Mesendoderm (in vitro differentiated cells): ENCODE data around the gene INPP5E.
"Not testable (repeated sequence)": the region's sequence is repeated elsewhere in the genome, so short reads cannot be mapped to it uniquely, and the experiment has no call there.

Source experiments
- DNase-seq: peaks from one replicate; pipeline ENCODE4 v3.0.0; 2013
- H2AK5ac ChIP-seq: 2 replicates; pipeline ENCODE4 v1.6.1; 2013; ENCODE audit warnings: low read length, inconsistent platforms
- H2BK120ac ChIP-seq: 2 replicates; pipeline ENCODE4 v1.6.1; 2013; ENCODE audit warnings: low read depth, mild to moderate bottlenecking, low read length, moderate library complexity, mixed read lengths
- H2BK15ac ChIP-seq: replicated peaks from 2 replicates; pipeline ENCODE4 v1.6.1; 2013; ENCODE audit warnings: low read depth, mild to moderate bottlenecking, moderate library complexity
- H2BK5ac ChIP-seq: 2 replicates; pipeline ENCODE4 v1.6.1; 2013; ENCODE audit warnings: low read length, inconsistent platforms
- H3K18ac ChIP-seq: 2 replicates; pipeline ENCODE4 v1.6.1; 2013; ENCODE audit warnings: mild to moderate bottlenecking, low read length, mixed read lengths
- H3K23ac ChIP-seq: one replicate; pipeline ENCODE4 v1.6.1; 2013; ENCODE audit warnings: low read length
- H3K27ac ChIP-seq: 2 replicates; pipeline ENCODE4 v1.5.1; 2013; ENCODE audit warnings: low read depth, mild to moderate bottlenecking, inconsistent platforms, low read length, moderate library complexity
- H3K27me3 ChIP-seq: 2 replicates; pipeline ENCODE4 v1.6.1; 2013; ENCODE audit warnings: low read length, control low read depth, mild to moderate bottlenecking, inconsistent platforms; ENCODE audit not compliant: insufficient read depth, poor library complexity
- H3K36me3 ChIP-seq: 2 replicates; pipeline ENCODE4 v1.6.1; 2013; ENCODE audit warnings: low read length, inconsistent platforms; ENCODE audit not compliant: control insufficient read depth, insufficient read depth
- H3K4ac ChIP-seq: one replicate; pipeline ENCODE4 v1.6.1; 2013; ENCODE audit warnings: low read depth, mild to moderate bottlenecking, low read length, moderate library complexity
- H3K4me1 ChIP-seq: 2 replicates; pipeline ENCODE4 v1.6.1; 2013; ENCODE audit warnings: low read depth, low read length, inconsistent platforms; ENCODE audit not compliant: control insufficient read depth
- H3K4me2 ChIP-seq: 2 replicates; pipeline ENCODE4 v1.6.1; 2013; ENCODE audit warnings: low read length
- H3K4me3 ChIP-seq: 2 replicates; pipeline ENCODE4 v1.5.1; 2013; ENCODE audit warnings: mild to moderate bottlenecking, low read length
- H3K56ac ChIP-seq: one replicate; pipeline ENCODE4 v1.6.1; 2013; ENCODE audit warnings: low read length
- H3K79me1 ChIP-seq: 2 replicates; pipeline ENCODE4 v1.6.1; 2013; ENCODE audit warnings: low read length, inconsistent platforms
- H3K79me2 ChIP-seq: 2 replicates; pipeline ENCODE4 v1.6.1; 2013; ENCODE audit warnings: mild to moderate bottlenecking, low read length; ENCODE audit not compliant: control insufficient read depth, insufficient read depth
- H3K9ac ChIP-seq: 2 replicates; pipeline ENCODE4 v1.6.1; 2013; ENCODE audit warnings: low read length, inconsistent platforms
- H4K5ac ChIP-seq: one replicate; pipeline ENCODE4 v1.6.1; 2013; ENCODE audit warnings: low read length
- H4K8ac ChIP-seq: one replicate; pipeline ENCODE4 v1.6.1; 2013; ENCODE audit warnings: low read depth, mild to moderate bottlenecking, control low read depth, low read length, moderate library complexity
- WGBS: extraction: QIAGEN DNeasy Blood & Tissue Kit; methylation state at CpG from one replicate; pipeline ENCODE4 v1.1.7; 2013; ENCODE audit warnings: low lambda C conversion rate, missing lambda C conversion rate; ENCODE audit not compliant: insufficient coverage; ENCODE audit errors: extremely low coverage; 5-methylcytosine and 5-hydroxymethylcytosine counted together

The INPP5E gene

DNA sequence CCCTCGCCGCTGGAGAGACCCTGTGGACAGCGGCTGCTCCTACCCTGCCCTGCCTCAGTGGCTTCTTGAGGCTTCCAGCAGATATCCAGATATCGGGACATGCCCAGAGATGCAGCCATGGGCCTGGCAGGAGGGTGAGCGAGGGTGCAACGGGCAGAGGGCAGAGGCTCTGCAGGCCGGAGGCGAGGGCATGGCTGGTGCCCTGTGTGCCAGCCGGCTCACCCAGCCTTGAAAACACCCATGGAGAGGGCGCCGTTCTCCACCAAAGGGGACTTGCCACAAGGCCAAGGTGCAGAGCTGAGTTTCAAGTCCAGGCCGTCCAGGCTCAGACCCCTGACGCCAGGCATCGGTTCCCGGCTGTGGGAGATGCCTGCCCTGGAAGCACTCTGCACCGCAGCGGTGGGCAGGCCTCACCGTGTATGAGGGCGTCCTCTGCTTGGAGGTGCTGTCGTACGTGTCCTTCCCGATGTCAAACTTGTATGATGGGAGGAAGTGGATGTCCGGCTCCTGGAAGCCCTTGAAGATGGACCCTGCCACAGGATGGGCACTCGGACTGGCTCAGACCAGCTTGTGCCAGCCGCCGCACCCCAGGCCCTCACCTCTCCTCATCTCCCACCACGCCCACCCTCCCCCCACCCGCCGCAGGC is 8.9 kb downstream of the INPP5E start:
- no peak overlapping the region for H3K4me3 ChIP-seq
- no CpG with 5 or more reads among the region's 29 CpGs for WGBS

DNA sequence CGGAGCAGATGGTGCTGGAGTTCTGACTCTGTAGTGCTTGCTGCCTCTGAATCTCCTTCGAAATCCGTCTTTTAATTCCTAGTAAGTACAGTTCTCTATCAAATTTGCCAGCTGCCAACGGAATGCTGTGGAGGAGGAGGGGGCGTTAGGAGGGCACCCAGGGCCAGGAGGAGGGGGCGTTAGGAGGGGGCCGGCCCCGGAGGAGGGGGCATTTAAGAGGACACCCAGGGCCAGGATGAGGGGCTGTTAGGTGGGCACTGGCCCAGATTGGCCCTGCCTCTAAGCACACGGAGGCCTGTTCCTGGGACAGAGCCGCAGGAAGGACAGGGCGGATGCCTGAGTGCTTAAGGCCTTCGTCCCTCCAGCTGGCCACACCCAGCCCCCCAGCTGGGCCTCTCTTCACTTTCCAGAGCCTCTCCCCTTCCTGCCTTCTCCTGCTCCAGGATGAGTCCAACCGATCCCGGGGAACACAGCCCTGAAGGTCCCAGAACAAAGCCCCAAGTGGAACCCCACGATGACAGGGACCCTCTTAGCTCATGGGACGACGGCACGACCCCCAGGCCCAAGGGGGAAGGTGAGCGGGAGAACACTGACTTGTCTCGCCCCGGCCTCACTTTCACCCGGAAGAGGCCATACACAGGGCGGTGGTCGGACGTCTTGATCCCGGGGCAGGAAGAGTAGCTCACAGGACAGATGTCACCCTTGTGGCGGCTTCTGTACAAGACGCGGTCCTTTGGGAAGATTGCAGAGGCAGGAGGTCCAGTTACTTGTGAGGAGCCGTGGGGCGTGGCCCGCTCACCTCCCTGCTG is 9.8 kb downstream of the INPP5E start:
- Histone ChIP-seq H2AK5ac (no peak overlapping the region), H3K23ac (no peak overlapping the region), H3K4ac (no peak overlapping the region), H3K79me2 (no peaks in the 10 kb centered on the region), H2BK5ac (no peak overlapping the region), H3K4me1 (no peaks in the 10 kb centered on the region), H4K5ac (no peak overlapping the region), H2BK15ac (no peak overlapping the region), H3K9ac (no peak overlapping the region), H3K27ac (no peak overlapping the region), H3K27me3 (no peaks in the 10 kb centered on the region), H3K18ac (no peak overlapping the region), H3K36me3 (no peaks in the 10 kb centered on the region), H3K4me3 (no peak overlapping the region), H3K4me2 (no peak overlapping the region), H4K8ac (no peak overlapping the region), H3K56ac (no peak overlapping the region), H3K79me1 (peaks cover 1% of the 10 kb centered on the region), H2BK120ac (no peak overlapping the region)
- no peak for DNase-seq
- WGBS: no CpG with 5 or more reads among the region's 32 CpGs

More for the DNA sequence above, 8.9 kb downstream of the INPP5E start:
- no peaks in the 10 kb centered on the region for H3K4me1 ChIP-seq
- no peak overlapping the region for H4K5ac ChIP-seq
- peaks cover 1% of the 10 kb centered on the region for H3K79me1 ChIP-seq
- H2BK5ac ChIP-seq: no peak overlapping the region
- H3K56ac ChIP-seq: no peak overlapping the region
- no peaks in the 10 kb centered on the region for H3K27me3 ChIP-seq
- H4K8ac ChIP-seq: no peak overlapping the region
- H3K4ac ChIP-seq: no peak overlapping the region
- no peak overlapping the region for H2BK15ac ChIP-seq
- H3K23ac ChIP-seq: no peak overlapping the region
- H3K36me3 ChIP-seq: no peaks in the 10 kb centered on the region
- H3K9ac ChIP-seq: no peak overlapping the region
- H2AK5ac ChIP-seq: no peak overlapping the region
- H2BK120ac ChIP-seq: no peak overlapping the region
- H3K18ac ChIP-seq: no peak overlapping the region
- no peak for DNase-seq
- no peak overlapping the region for H3K27ac ChIP-seq
- H3K4me2 ChIP-seq: no peak overlapping the region
- H3K79me2 ChIP-seq: peaks cover 3% of the 10 kb centered on the region

GRCh38 chr9:136429075-136429628 is 10.5 kb downstream of the INPP5E start:
- H3K27me3 ChIP-seq: no peaks in the 10 kb centered on the region

DNA sequence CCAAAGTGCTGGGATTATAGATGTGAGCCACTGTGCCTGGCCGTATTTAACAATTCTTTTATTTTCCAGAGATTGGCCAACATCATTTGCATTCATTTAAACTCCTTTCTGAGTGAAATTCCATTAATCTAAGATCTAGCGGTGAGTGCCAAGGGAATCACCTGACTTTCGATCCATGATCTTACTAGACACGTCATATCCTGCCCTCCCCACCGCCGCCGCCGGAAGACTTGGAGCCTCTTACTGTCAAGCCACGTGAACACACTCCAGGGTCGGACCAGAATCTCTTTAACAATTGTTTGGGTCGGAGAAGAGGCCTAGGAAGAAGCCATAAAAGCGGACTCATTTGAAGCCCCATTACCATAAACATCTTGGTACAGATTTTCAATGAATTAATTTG is 12.9 kb downstream of the INPP5E start:
- no peak overlapping the region for H3K56ac ChIP-seq

More at GRCh38 chr9:136429075-136429628, 10.5 kb downstream of the INPP5E start:
- Histone ChIP-seq H4K5ac (no peak overlapping the region), H3K36me3 (no peaks in the 10 kb centered on the region), H2AK5ac (no peak overlapping the region), H3K4me3 (no peak overlapping the region), H3K4me1 (no peaks in the 10 kb centered on the region), H2BK5ac (no peak overlapping the region), H3K23ac (no peak overlapping the region), H3K27ac (no peak overlapping the region), H3K79me1 (no peaks in the 10 kb centered on the region), H3K4ac (no peak overlapping the region), H3K9ac (no peak overlapping the region), H3K79me2 (no peaks in the 10 kb centered on the region), H3K4me2 (no peak overlapping the region), H3K56ac (no peak overlapping the region), H2BK15ac (no peak overlapping the region), H4K8ac (no peak overlapping the region), H3K18ac (no peak overlapping the region), H2BK120ac (no peak overlapping the region)
- WGBS: no CpG with 5 or more reads among the region's 21 CpGs
- DNase-seq: no peak

GRCh38 chr9:136425367-136425766 is 14.3 kb downstream of the INPP5E start:
- not testable (repeated sequence) for H3K4ac ChIP-seq, H3K79me1 ChIP-seq, H3K27me3 ChIP-seq, DNase-seq, H3K18ac ChIP-seq, H3K27ac ChIP-seq, H3K36me3 ChIP-seq, H2BK5ac ChIP-seq, H3K56ac ChIP-seq, H3K4me1 ChIP-seq, H3K9ac ChIP-seq, H3K23ac ChIP-seq, H3K4me2 ChIP-seq, H4K5ac ChIP-seq, H2AK5ac ChIP-seq, H3K4me3 ChIP-seq, H2BK15ac ChIP-seq, H3K79me2 ChIP-seq, H2BK120ac ChIP-seq, H4K8ac ChIP-seq
- no CpG with 5 or more reads among the region's 7 CpGs for WGBS

More for the DNA sequence above, 12.9 kb downstream of the INPP5E start:
- Histone ChIP-seq H2BK15ac (no peak overlapping the region), H3K4me2 (no peak overlapping the region), H3K4me3 (no peak overlapping the region), H3K79me1 (no peaks in the 10 kb centered on the region), H3K4me1 (no peaks in the 10 kb centered on the region), H2AK5ac (no peak overlapping the region), H3K79me2 (no peaks in the 10 kb centered on the region), H4K5ac (no peak overlapping the region), H4K8ac (no peak overlapping the region), H3K36me3 (peaks cover 3% of the 10 kb centered on the region), H3K23ac (no peak overlapping the region), H3K4ac (no peak overlapping the region), H2BK120ac (no peak overlapping the region), H3K27ac (no peak overlapping the region), H3K27me3 (no peaks in the 10 kb centered on the region), H3K9ac (no peak overlapping the region), H3K18ac (no peak overlapping the region), H2BK5ac (no peak overlapping the region)
- no CpG with 5 or more reads among the region's 12 CpGs for WGBS
- DNase-seq: no peak
